Endothelial cell of umbilical vein (primary cell): ENCODE results near the gene APCDD1L. TPM values are rescaled to one million over a fixed set of nuclear protein-coding genes. Genes with fewer than 3 reads are reported as not detected.

Experiments used
- BruUV-seq: library from RNA; stranded (reverse); fragments of 400-500 nt; replicated peaks from 2 replicates; lab custom pipeline; 2021; lab: Mats Ljungman, UMichigan
- CTCF ChIA-PET: fragments of 300-600, 350-600 bp; sonication (Branson Sonifier 250); formaldehyde crosslinking; loops from one replicate; lab custom pipeline; 2021; ENCODE audit warnings: antibody characterized with exemption, inconsistent platforms; lab: Charles Lee
- POLR2A ChIA-PET: fragments of 300-600, 350-600 bp; sonication (Branson Sonifier 250); formaldehyde crosslinking; loops from one replicate; lab custom pipeline; 2021; ENCODE audit warnings: antibody characterized with exemption, inconsistent platforms; lab: Charles Lee
- DNase-seq: peaks from one replicate; pipeline ENCODE4 v3.0.0-alpha.2; 2011; ENCODE audit warnings: low read depth, low spot score
- FAIRE-seq: peaks from 2 replicates; lab custom pipeline; 2011; peaks lifted over from hg19 to GRCh38; lab: Jason Lieb, UNC
- H2AFZ ChIP-seq: 2 replicates; pipeline ENCODE4 v1.6.0; 2012; ENCODE audit warnings: low read depth, low read length, control low read depth, inconsistent platforms
- H3K27ac ChIP-seq: 2 replicates; pipeline ENCODE4 v1.5.1; 2011; ENCODE audit warnings: low read depth, mild to moderate bottlenecking, control low read depth, low read length, moderate library complexity; ENCODE audit not compliant: insufficient read depth
- H3K27me3 ChIP-seq, 2 experiments: 2 replicates each; pipeline versions ENCODE4 v1.6.0 to v1.6.1; 2011; ENCODE audit warnings: low read length in 2 of 2, mixed read lengths in 1 of 2; ENCODE audit not compliant: control insufficient read depth in 2 of 2, insufficient read depth in 2 of 2
- H3K36me3 ChIP-seq, 2 experiments: 2 replicates in 1 of 2; 3 replicates in 1 of 2; pipeline ENCODE4 v1.5.1; 2011; ENCODE audit warnings: low read length in 2 of 2, mild to moderate bottlenecking in 1 of 2, moderate library complexity in 1 of 2; ENCODE audit not compliant: control insufficient read depth in 2 of 2, insufficient read depth in 2 of 2; ENCODE audit errors: extremely low read depth in 1 of 2
- H3K4me1 ChIP-seq: 3 replicates; pipeline ENCODE4 v1.5.1; 2011; ENCODE audit warnings: mild to moderate bottlenecking, low read length; ENCODE audit not compliant: control insufficient read depth, insufficient read depth; ENCODE audit errors: extremely low read depth
- H3K4me2 ChIP-seq: 2 replicates; pipeline ENCODE4 v1.6.1; 2011; ENCODE audit warnings: low read length, control low read depth, mixed read lengths; ENCODE audit not compliant: insufficient read depth
- H3K4me3 ChIP-seq, 3 experiments: fragments of 200-600 bp in 1 of 3; sonication (generic), shearing (Covaris generic) in 1 of 3; replicated peaks in 1 of 3; 2 replicates each; pipeline ENCODE4 v1.5.1; 2011 to 2016; ENCODE audit warnings: control low read depth in 3 of 3, low read length in 3 of 3, mild to moderate bottlenecking in 2 of 3, inconsistent platforms in 1 of 3, low read depth in 1 of 3, moderate library complexity in 1 of 3; ENCODE audit not compliant: insufficient read depth in 1 of 3
- H3K79me2 ChIP-seq: 2 replicates; pipeline ENCODE4 v1.6.0; 2012; ENCODE audit warnings: low read length, inconsistent platforms; ENCODE audit not compliant: control insufficient read depth, insufficient read depth
- H3K9ac ChIP-seq: replicated peaks from 2 replicates; pipeline ENCODE3; 2011; ENCODE audit warnings: low read length, control low read depth; ENCODE audit not compliant: insufficient read depth; ENCODE audit errors: extremely low read depth
- H3K9me1 ChIP-seq: replicated peaks from 3 replicates; pipeline ENCODE4 v1.6.0; 2011; ENCODE audit warnings: mild to moderate bottlenecking, low read length; ENCODE audit not compliant: control insufficient read depth, insufficient read depth; ENCODE audit errors: extremely low read depth
- H3K9me3 ChIP-seq: replicated peaks from 2 replicates; pipeline ENCODE4 v1.5.1; 2012; ENCODE audit warnings: low read length, inconsistent platforms; ENCODE audit not compliant: control insufficient read depth, insufficient read depth
- H4K20me1 ChIP-seq: replicated peaks from 2 replicates; pipeline ENCODE3; 2011; ENCODE audit warnings: mild to moderate bottlenecking, low read length; ENCODE audit not compliant: control insufficient read depth, insufficient read depth; ENCODE audit errors: extremely low read depth
- FOS ChIP-seq: IDR thresholded peaks from 2 replicates; pipeline ENCODE4 v1.6.1; 2011; ENCODE audit warnings: mild to moderate bottlenecking, low read length, moderate library complexity, borderline replicate concordance; ENCODE audit not compliant: insufficient read depth
- POLR2A ChIP-seq: IDR thresholded peaks from 2 replicates; pipeline ENCODE4 v1.6.1; 2012; ENCODE audit warnings: low read depth, mild to moderate bottlenecking, control low read depth, low read length
- POLR2AphosphoS5 ChIP-seq: IDR thresholded peaks from 2 replicates; pipeline ENCODE4 v1.6.1; 2012; ENCODE audit warnings: low read depth, mild to moderate bottlenecking, control low read depth, low read length, moderate library complexity; ENCODE audit not compliant: insufficient read depth
- dilution Hi-C: fragments of 300-500 bp; cut with MboI; formaldehyde crosslinking; loops from one replicate; pipeline ENCODE4 v1.15.0; 2019; ENCODE audit warnings: low sequenced_read_pairs; ENCODE audit not compliant: extremely low pct_ligation_motif_present
- intact Hi-C: fragments of 100-400 bp; cut with micrococcal nuclease; formaldehyde crosslinking; loops from one replicate; pipeline ENCODE4 v1.10.0; 2022
- polyA plus RNA-seq, 4 experiments: library from polyadenylated mRNA; depleted of rRNA in 3 of 4; stranded (reverse) in 3 of 4; unstranded in 1 of 4; fragments of >200 nt; gene quantifications; 2 replicates each; pipeline versions ENCODE4 v1.2.1 to v1.2.3, GENCODE V29; 2011 to 2012; ENCODE audit warnings: missing spikeins in 1 of 4
- total RNA-seq: library from RNA; stranded (reverse); gene quantifications from 2 replicates; pipeline ENCODE4 v1.2.3, GENCODE V29; 2021

APCDD1L gene
- total and polyA plus RNA-seq, 2 donors (not counting 3 experiments of a cell fraction or from before 2014, with no cell fraction given), result 0.17 to 1.4 TPM

- H3K27ac ChIP-seq, result no peak overlapping the region
- BruUV-seq, result no TSS peak
- no peak overlapping the region for H3K4me2 ChIP-seq
- H3K4me1 ChIP-seq, result no peaks in the 10 kb centered on the region
- FAIRE-seq (no peak), DNase-seq (no peak)
- no peak overlapping the region for H3K9ac ChIP-seq
- no peak overlapping the region for H2AFZ ChIP-seq
- POLR2A ChIA-PET, result no interaction called here
- H3K4me3 ChIP-seq, result no peak overlapping the region
- no peaks in the 10 kb centered on the region for H3K36me3 ChIP-seq
- CTCF ChIA-PET, result no interaction called here
- H4K20me1 ChIP-seq, result no peaks in the 10 kb centered on the region
- H3K9me1 ChIP-seq, result no peaks in the 10 kb centered on the region
- no peaks in the 10 kb centered on the region for H3K9me3 ChIP-seq
- TF ChIP-seq FOS, result no peak
- no peaks in the 10 kb centered on the region for H3K79me2 ChIP-seq
- H3K27me3 ChIP-seq, result peaks cover 0 to 5% of the 10 kb centered on the region in 2 experiments
- dilution Hi-C loops, result loop anchor here (25.0 kb wide), 1 partner anchor 232 kb away; the partner anchor contains the start of gene ANKRD60
- intact Hi-C loops, result no loop called here
Observed at GRCh38 chr20:58469616-58470015, 45.6 kb downstream of the APCDD1L start.

GRCh38 chr20:58467572-58468527 is 47.3 kb downstream of the APCDD1L start:
- ChIA-PET CTCF (interaction anchor here (1.6 kb wide), 1 partner anchor 13 kb away, joined by 10 read pairs; no protein-coding TSS in a partner anchor), POLR2A (no interaction called here)
- Histone ChIP-seq H2AFZ (no peak overlapping the region), H3K4me1 (no peaks in the 10 kb centered on the region), H3K4me2 (no peak overlapping the region), H3K27ac (no peak overlapping the region), H3K4me3 (no peak overlapping the region), H3K27me3 (peaks cover 0 to 5% of the 10 kb centered on the region in 2 experiments), H3K36me3 (no peaks in the 10 kb centered on the region), H3K9ac (no peak overlapping the region), H3K79me2 (no peaks in the 10 kb centered on the region), H4K20me1 (no peaks in the 10 kb centered on the region), H3K9me1 (no peaks in the 10 kb centered on the region), H3K9me3 (no peaks in the 10 kb centered on the region)
- DNase-seq (no peak), FAIRE-seq (no peak)
- intact Hi-C loops, result no loop called here
- TF ChIP-seq POLR2AphosphoS5 (no peak), POLR2A (no peak), FOS (no peak)
- dilution Hi-C loops, result loop anchor here (25.0 kb wide), 1 partner anchor 231 kb away; the partner anchor contains the start of gene ANKRD60
- no TSS peak for BruUV-seq
